K562 (cell line): ENCODE results near the gene EVI5L. TPM values are rescaled to one million over a fixed set of nuclear protein-coding genes. Genes with fewer than 3 reads are reported as not detected.
A peak's percentile ranks its signal among the peaks of the same experiment; 100 is the strongest.

Source experiments
- ATAC-seq: fragments of 200-7000 bp; cut with Tn5 transposase; 3 replicates; pipeline ENCODE4 v1.9.1; 2020; ENCODE audit warnings: moderate library complexity
- BruUV-seq: library from RNA; stranded (reverse); fragments of 400-500 nt; replicated peaks from 2 replicates; lab custom pipeline; 2021; lab: Mats Ljungman, UMichigan
- CTCF ChIA-PET: fragments of 300-600 bp; formaldehyde crosslinking; extraction: SDS; loops from one replicate; lab custom pipeline; 2021; ENCODE audit warnings: low intra/inter-chr PET ratio; lab: Yijun Ruan, JAX
- POLR2A ChIA-PET: fragments of 300-600, 350-650 bp; sonication (Branson Sonifier 250); formaldehyde crosslinking; extraction: SDS; loops from one replicate; lab custom pipeline; 2021; ENCODE audit warnings: antibody characterized with exemption, inconsistent platforms; lab: Yijun Ruan, JAX
- DNase-seq, 4 experiments: peaks; one replicate each; pipeline versions ENCODE4 v3.0.0 to v3.0.0-alpha.2; 2011 to 2018; ENCODE audit warnings: low spot score in 3 of 4, mixed read lengths in 3 of 4; ENCODE audit errors: extremely low read depth in 1 of 4
- FAIRE-seq: peaks from 2 replicates; lab custom pipeline; 2011; peaks lifted over from hg19 to GRCh38; lab: Jason Lieb, UNC
- H2AFZ ChIP-seq: 2 replicates; pipeline ENCODE4 v1.6.0; 2011; ENCODE audit warnings: low read depth, low read length, control low read depth, inconsistent platforms
- H3K27ac ChIP-seq: fragments of 200-600 bp; 3 replicates; pipeline ENCODE4 v1.8.0; 2011; ENCODE audit warnings: low read depth, mild to moderate bottlenecking, control low read depth, inconsistent platforms, low read length, moderate library complexity, mixed read lengths; ENCODE audit errors: extremely low read depth
- H3K27me3 ChIP-seq, 2 experiments: fragments of 300-600 bp in 1 of 2; 2 replicates in 1 of 2; 3 replicates in 1 of 2; pipeline versions ENCODE4 v1.6.0 to v1.8.0; 2011; ENCODE audit warnings: inconsistent platforms in 2 of 2, low read length in 2 of 2, mild to moderate bottlenecking in 1 of 2, mixed read lengths in 1 of 2, moderate library complexity in 1 of 2; ENCODE audit not compliant: control insufficient read depth in 2 of 2, insufficient read depth in 2 of 2
- H3K36me3 ChIP-seq: fragments of 300-600 bp; 3 replicates; pipeline ENCODE4 v1.8.0; 2011; ENCODE audit warnings: mild to moderate bottlenecking, low read length, inconsistent platforms; ENCODE audit not compliant: control insufficient read depth, insufficient read depth
- H3K4me1 ChIP-seq, 2 experiments: fragments of 200-600 bp in 1 of 2; replicated peaks in 1 of 2; 2 replicates in 1 of 2; 3 replicates in 1 of 2; pipeline versions ENCODE4 v1.5.1 to v1.8.0; 2011; ENCODE audit warnings: inconsistent platforms in 2 of 2, low read length in 2 of 2, mild to moderate bottlenecking in 1 of 2, mixed read lengths in 1 of 2, moderate library complexity in 1 of 2; ENCODE audit not compliant: control insufficient read depth in 2 of 2, insufficient read depth in 2 of 2
- H3K4me2 ChIP-seq: 2 replicates; pipeline ENCODE4 v1.6.1; 2011; ENCODE audit warnings: low read length, control low read depth, inconsistent platforms, mixed read lengths; ENCODE audit not compliant: insufficient read depth
- H3K4me3 ChIP-seq: fragments of 200-600 bp; sonication (generic), shearing (Covaris generic); 2 replicates; pipeline ENCODE4 v1.5.1; 2016; ENCODE audit warnings: control low read depth, inconsistent platforms
- H3K79me2 ChIP-seq: fragments of 200-600 bp; 3 replicates; pipeline ENCODE4 v1.8.0; 2011; ENCODE audit warnings: low read length, inconsistent platforms; ENCODE audit not compliant: control insufficient read depth, insufficient read depth
- H3K9ac ChIP-seq, 2 experiments: 2 replicates each; pipeline versions ENCODE4 v1.6.0 to v1.6.1; 2011; ENCODE audit warnings: low read depth in 2 of 2, low read length in 2 of 2, control low read depth in 1 of 2, inconsistent platforms in 1 of 2, mild to moderate bottlenecking in 1 of 2, mixed read lengths in 1 of 2; ENCODE audit not compliant: insufficient read depth in 1 of 2
- H3K9me1 ChIP-seq: one replicate; pipeline ENCODE4 v1.6.0; 2011; ENCODE audit warnings: inconsistent platforms, mild to moderate bottlenecking, low read length, moderate library complexity; ENCODE audit not compliant: control insufficient read depth, insufficient read depth
- H3K9me3 ChIP-seq: replicated peaks from 2 replicates; pipeline ENCODE4 v1.5.1; 2011; ENCODE audit warnings: low read depth, low read length, inconsistent platforms; ENCODE audit not compliant: control insufficient read depth, insufficient read depth
- H4K20me1 ChIP-seq: replicated peaks from 2 replicates; pipeline ENCODE4 v1.6.1; 2011; ENCODE audit warnings: low read length, inconsistent platforms, mixed read lengths; ENCODE audit not compliant: control insufficient read depth, insufficient read depth
- CC2D1A ChIP-seq: fragments of 450-650 bp; IDR thresholded peaks from 2 replicates; pipeline ENCODE4 v1.6.1; 2017; ENCODE audit warnings: mild to moderate bottlenecking
- NFYB ChIP-seq: IDR thresholded peaks from 2 replicates; pipeline ENCODE4 v1.6.1; 2011; ENCODE audit warnings: mild to moderate bottlenecking, moderate library complexity; ENCODE audit not compliant: insufficient read length; ENCODE audit errors: extremely low read depth
- PHF8 ChIP-seq: fragments of 200-600 bp; sonication (generic); IDR thresholded peaks from 2 replicates; pipeline ENCODE4 v1.6.1; 2012; ENCODE audit warnings: mixed run types, mild to moderate bottlenecking, inconsistent platforms, low read length, moderate library complexity, borderline replicate concordance
- ZBTB7A ChIP-seq: IDR thresholded peaks from 2 replicates; pipeline ENCODE4 v1.6.1; 2011; ENCODE audit warnings: low read depth, mild to moderate bottlenecking, low read length, moderate library complexity, borderline replicate concordance; ENCODE audit not compliant: control insufficient read depth
- WGBS: fragments of 100-300 bp; shearing (Covaris generic); methylation state at CpG from one replicate; pipeline ENCODE4 v1.1.6; 2016; ENCODE audit warnings: low coverage, mixed read lengths; ENCODE audit not compliant: insufficient coverage; ENCODE audit errors: missing lambda C conversion rate; 5-methylcytosine and 5-hydroxymethylcytosine counted together
- in situ Hi-C: fragments of 300-500 bp; cut with MboI; formaldehyde crosslinking; loops from 4 replicates; pipeline ENCODE4 v1.15.0; 2018; ENCODE audit warnings: inconsistent platforms, mixed read lengths
- intact Hi-C: fragments of 100-400 bp; cut with micrococcal nuclease; formaldehyde crosslinking; loops from 2 replicates; pipeline ENCODE4 v1.14.2; 2022
- polyA plus RNA-seq, 8 experiments: library from polyadenylated mRNA; depleted of rRNA in 4 of 8; stranded (reverse) in 5 of 8; unstranded in 3 of 8; fragments of >200 nt; fragmentation: Nextera tagmentation in 2 of 8; fragmentation: Illumina TruSeq in 1 of 8; extraction: Ambion mirVana in 2 of 8; extraction: Trizol in 1 of 8; gene quantifications; 2 replicates each; pipeline versions ENCODE4 v1.2.1 to v1.2.3, GENCODE V29; 2011 to 2014; ENCODE audit warnings: inconsistent platforms in 1 of 8, missing spikeins in 1 of 8
- total RNA-seq, 7 experiments: library from RNA; depleted of rRNA in 6 of 7; stranded (reverse); fragments of >200 nt in 6 of 7; fragmentation: Illumina TruSeq in 2 of 7; extraction: Trizol in 2 of 7; gene quantifications; 2 replicates each; pipeline versions ENCODE4 v1.2.1 to v1.2.3, GENCODE V29; 2011 to 2021; ENCODE audit warnings: low replicate concordance in 1 of 7
- TF ChIP-seq, protein P1 (sequence below), 2 experiments: IDR thresholded peaks; 2 replicates each; pipeline ENCODE4 v1.6.1; 2011; ENCODE audit warnings: borderline replicate concordance in 1 of 2, control low read depth in 1 of 2, low read depth in 1 of 2, low read length in 1 of 2, mild to moderate bottlenecking in 1 of 2, mixed read lengths in 1 of 2, moderate library complexity in 1 of 2; ENCODE audit not compliant: insufficient read depth in 1 of 2, insufficient read length in 1 of 2, poor library complexity in 1 of 2, severe bottlenecking in 1 of 2; ENCODE audit errors: extremely low read depth in 1 of 2
- TF ChIP-seq, protein P2 (sequence below), 2 experiments: fragments of 450-650 bp; formaldehyde crosslinking in 1 of 2; IDR thresholded peaks; 2 replicates each; pipeline versions ENCODE4 v1.4.0 to v1.6.1; 2014 to 2020; ENCODE audit warnings: mild to moderate bottlenecking in 2 of 2, borderline replicate concordance in 1 of 2, low read depth in 1 of 2
- TF ChIP-seq, protein P3 (sequence below): fragments of 450-650 bp; IDR thresholded peaks from 2 replicates; pipeline ENCODE4 v1.6.1; 2017; ENCODE audit warnings: antibody characterized with exemption

EVI5L gene
- total and polyA plus RNA-seq, 9 of the 15 experiments (the other 6 are each of a cell fraction or from before 2014, with no cell fraction given), result 0.69 to 1.8 (median 1.2) TPM; not detected in 2

DNA sequence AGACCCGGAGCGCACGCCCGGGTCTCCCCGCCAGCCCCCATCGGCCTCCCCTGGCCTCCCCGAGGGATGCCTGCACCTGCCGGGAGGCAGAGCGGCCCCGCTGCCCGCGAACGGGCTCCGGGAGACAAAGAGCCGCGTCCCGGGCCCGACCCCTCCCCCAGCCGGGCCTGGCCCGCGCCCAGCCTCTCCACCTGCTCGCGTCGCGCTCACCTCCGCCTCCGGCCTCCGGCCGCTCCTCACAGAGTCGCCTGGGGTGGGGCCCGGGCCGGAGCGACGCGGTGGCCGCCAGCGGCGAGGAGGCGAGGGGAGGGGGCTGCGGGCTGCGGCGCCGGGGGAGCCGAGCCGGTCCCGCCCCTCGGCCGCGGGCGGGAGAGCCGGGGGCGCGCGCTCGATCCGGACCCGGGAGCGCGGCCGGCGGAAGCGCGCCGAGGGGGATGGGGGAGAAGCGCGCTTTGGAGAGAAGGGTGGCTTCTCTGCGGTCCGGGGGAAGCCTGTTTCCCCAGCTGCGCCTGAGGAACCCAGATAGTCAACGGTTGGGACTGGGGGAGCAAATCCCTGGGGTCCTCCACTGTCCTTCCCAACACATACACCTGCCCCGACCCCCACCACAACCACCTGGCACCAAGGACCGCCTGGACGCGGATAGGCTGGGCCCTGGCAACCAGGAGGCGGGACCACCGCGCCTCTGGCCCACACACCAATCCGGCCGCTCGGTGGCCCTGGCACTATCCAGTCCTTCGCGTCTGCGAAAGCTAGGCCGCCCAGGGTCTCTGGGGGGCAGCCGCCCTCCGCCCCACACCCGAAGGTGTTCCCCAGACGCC is 44.3 kb downstream of the EVI5L start, which contains the start of gene PRR36:
Gene PRR36 (minus strand): TSS at position 315 of the 821 bp plus-strand sequence. CDS start 701 bp downstream, outside the sequence.
- DNase-seq (peak in 2 of 4 experiments; percentile 34 to 43), FAIRE-seq (no peak), ATAC-seq (no peak)
- H3K4me1 ChIP-seq, result peaks cover 17 to 64% of the 10 kb centered on the region in 2 experiments; a peak in 4 of 5 replicates
- no peaks in the 10 kb centered on the region for H3K79me2 ChIP-seq
- H3K9me1 ChIP-seq, result no peaks in the 10 kb centered on the region
- H2AFZ ChIP-seq, result peak within 1 kb of the TSS; percentile 59; the same call in 1 of the 2 replicates
- H3K4me3 ChIP-seq, result peak within 1 kb of the TSS; percentile 31
- no peaks in the 10 kb centered on the region for H3K36me3 ChIP-seq
- peak within 1 kb of the TSS in 1 of 2 experiments; percentile 67; a peak in 2 of 4 replicates for H3K9ac ChIP-seq
- peaks cover 13% of the 10 kb centered on the region for H4K20me1 ChIP-seq
- in situ Hi-C loops, result no loop called here
- H3K27ac ChIP-seq, result no peak within 1 kb of the TSS
- H3K9me3 ChIP-seq, result no peaks in the 10 kb centered on the region
- ChIA-PET CTCF (interaction anchor here (0.6 kb wide), 1 partner anchor 21 kb away, joined by 3 read pairs; no protein-coding TSS in a partner anchor), POLR2A (no interaction called here)
- H3K27me3 ChIP-seq, result no peaks in the 10 kb centered on the region; a peak in 1 of 5 replicates
- intact Hi-C loops, result loop anchor here (5.0 kb wide), 1 partner anchor 48 kb away; the partner anchor contains the start of gene SNAPC2
- BruUV-seq, result no TSS peak
- peak within 1 kb of the TSS; percentile 46 for H3K4me2 ChIP-seq
- WGBS, result 77% methylated on average over 15 of the region's 88 CpGs
- peak; percentile 33 for TF ChIP-seq NFYB
- TF ChIP-seq, protein P1, sequence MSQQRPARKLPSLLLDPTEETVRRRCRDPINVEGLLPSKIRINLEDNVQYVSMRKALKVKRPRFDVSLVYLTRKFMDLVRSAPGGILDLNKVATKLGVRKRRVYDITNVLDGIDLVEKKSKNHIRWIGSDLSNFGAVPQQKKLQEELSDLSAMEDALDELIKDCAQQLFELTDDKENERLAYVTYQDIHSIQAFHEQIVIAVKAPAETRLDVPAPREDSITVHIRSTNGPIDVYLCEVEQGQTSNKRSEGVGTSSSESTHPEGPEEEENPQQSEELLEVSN (IDR thresholded peaks at IDR 0.05; ENCODE audit: borderline replicate concordance in 1 of 2, extremely low read depth in 1 of 2, insufficient read depth in 1 of 2, insufficient read length in 1 of 2, low read depth in 1 of 2, low read length in 1 of 2, poor library complexity in 1 of 2, severe bottlenecking in 1 of 2), result peak in 1 of 2 experiments; percentile 64
- TF ChIP-seq ZBTB7A, result peak; percentile 40; the same call in 1 of the 2 replicates
- TF ChIP-seq, protein P2, sequence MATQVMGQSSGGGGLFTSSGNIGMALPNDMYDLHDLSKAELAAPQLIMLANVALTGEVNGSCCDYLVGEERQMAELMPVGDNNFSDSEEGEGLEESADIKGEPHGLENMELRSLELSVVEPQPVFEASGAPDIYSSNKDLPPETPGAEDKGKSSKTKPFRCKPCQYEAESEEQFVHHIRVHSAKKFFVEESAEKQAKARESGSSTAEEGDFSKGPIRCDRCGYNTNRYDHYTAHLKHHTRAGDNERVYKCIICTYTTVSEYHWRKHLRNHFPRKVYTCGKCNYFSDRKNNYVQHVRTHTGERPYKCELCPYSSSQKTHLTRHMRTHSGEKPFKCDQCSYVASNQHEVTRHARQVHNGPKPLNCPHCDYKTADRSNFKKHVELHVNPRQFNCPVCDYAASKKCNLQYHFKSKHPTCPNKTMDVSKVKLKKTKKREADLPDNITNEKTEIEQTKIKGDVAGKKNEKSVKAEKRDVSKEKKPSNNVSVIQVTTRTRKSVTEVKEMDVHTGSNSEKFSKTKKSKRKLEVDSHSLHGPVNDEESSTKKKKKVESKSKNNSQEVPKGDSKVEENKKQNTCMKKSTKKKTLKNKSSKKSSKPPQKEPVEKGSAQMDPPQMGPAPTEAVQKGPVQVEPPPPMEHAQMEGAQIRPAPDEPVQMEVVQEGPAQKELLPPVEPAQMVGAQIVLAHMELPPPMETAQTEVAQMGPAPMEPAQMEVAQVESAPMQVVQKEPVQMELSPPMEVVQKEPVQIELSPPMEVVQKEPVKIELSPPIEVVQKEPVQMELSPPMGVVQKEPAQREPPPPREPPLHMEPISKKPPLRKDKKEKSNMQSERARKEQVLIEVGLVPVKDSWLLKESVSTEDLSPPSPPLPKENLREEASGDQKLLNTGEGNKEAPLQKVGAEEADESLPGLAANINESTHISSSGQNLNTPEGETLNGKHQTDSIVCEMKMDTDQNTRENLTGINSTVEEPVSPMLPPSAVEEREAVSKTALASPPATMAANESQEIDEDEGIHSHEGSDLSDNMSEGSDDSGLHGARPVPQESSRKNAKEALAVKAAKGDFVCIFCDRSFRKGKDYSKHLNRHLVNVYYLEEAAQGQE (IDR thresholded peaks at IDR 0.05; ENCODE audit: borderline replicate concordance), result no peak
- TF ChIP-seq, protein P2 (CRISPR knock-in tag; IDR thresholded peaks at IDR 0.05; ENCODE audit: low read depth), result no peak
- TF ChIP-seq CC2D1A, result peak; percentile 98
- TF ChIP-seq, protein P3, sequence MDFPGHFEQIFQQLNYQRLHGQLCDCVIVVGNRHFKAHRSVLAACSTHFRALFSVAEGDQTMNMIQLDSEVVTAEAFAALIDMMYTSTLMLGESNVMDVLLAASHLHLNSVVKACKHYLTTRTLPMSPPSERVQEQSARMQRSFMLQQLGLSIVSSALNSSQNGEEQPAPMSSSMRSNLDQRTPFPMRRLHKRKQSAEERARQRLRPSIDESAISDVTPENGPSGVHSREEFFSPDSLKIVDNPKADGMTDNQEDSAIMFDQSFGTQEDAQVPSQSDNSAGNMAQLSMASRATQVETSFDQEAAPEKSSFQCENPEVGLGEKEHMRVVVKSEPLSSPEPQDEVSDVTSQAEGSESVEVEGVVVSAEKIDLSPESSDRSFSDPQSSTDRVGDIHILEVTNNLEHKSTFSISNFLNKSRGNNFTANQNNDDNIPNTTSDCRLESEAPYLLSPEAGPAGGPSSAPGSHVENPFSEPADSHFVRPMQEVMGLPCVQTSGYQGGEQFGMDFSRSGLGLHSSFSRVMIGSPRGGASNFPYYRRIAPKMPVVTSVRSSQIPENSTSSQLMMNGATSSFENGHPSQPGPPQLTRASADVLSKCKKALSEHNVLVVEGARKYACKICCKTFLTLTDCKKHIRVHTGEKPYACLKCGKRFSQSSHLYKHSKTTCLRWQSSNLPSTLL, result peak; percentile 97
- peak; percentile 14; the same call in 1 of the 2 replicates for TF ChIP-seq PHF8
